HG03520 (cell line): ENCODE measurements around the gene BCL11B.

Source experiments
- ATAC-seq: cut with Tn5 transposase; IDR thresholded peaks from one replicate; pipeline ENCODE4 v1.9.1; 2021; ENCODE audit warnings: mild to moderate bottlenecking, moderate library complexity; ENCODE audit not compliant: unreplicated experiment

BCL11B gene

DNA sequence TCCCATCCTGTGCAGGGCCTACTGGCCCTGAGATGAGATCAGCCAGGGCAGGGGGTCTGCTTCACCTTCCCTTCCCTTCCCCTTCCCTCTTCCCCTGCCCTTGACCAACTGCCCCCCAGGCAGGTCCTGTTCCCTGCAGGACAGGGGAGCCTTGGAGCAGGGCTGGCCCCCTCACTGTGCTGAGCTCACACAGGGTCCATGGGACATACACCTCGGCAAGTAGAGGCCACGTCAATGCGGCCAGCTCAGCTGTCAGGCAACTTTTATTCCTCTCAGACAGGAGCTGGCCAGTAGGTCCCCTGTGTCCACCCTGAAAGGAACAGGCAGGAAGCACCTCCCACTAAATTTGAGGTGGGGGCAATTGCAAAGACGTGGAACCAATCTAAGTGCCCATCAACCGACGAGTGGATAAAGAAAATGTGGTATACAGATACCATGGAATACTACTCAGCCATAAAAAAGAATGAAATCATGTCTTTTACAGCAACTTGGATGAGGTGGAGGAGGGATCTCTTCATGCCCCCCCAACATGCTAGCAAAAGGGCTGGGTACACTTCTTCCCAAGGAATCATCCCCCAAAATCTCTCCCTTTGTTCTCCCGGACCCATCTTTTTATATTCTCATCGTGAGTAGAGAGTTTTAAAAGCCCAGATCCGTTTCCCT is 148.7 kb downstream of the BCL11B start:
- no peak for ATAC-seq

DNA sequence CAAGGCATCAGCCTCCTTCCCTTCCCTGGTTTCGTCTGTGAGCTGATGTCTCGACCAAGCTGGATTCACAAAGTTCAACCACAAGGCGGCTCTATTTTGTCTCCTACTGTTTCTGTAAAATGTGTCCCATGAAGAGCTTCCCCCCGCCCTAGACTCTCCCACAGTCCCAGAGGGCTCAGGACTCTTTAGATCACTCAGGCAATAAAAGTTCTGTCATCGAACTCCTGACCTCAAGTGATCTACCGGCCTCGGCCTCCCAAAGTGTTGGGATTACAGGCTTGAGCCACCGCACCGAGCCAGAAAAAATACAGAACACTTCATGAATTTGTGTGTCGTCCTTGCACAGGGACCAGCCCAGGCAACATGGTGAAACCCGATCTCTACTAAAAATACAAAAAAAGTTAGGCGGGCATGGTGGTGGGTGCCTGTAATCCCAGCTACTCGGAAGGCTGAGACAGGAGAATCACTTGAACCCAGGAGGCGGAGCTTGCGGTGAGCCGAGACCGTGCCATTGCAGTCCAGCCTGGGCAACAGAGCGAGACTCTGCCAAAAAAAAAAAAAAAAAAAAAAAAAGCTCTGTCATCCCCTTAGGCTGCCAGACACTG is 149.4 kb downstream of the BCL11B start:
- no peak for ATAC-seq

DNA sequence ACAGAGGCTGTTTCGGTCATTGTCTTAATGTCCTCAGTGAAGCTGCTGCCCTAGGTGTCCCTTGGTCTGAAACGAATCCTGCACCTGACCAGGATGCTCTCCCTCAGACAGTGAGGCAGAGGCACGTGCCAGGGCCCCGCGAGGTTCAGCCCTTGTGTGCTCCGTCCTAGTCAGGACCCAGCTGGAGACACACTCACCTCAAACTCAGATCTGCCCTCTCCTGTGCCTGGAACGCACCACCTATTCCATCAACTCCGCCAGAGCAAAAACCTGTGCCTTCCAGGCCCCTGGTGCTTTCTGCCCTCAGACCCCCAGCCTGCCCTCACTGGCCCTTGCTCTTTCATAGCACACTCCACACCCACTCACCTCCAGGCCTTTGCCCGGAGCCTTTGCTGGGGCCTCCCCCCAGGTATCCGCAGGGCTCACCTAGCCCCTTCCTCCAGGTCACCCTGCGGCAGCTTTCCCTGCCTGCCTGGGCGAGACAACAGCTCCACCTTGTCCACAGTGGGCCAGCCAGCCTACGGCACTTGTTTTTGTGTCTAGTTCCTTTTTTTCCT is 150.6 kb downstream of the BCL11B start:
- ATAC-seq = no peak

DNA sequence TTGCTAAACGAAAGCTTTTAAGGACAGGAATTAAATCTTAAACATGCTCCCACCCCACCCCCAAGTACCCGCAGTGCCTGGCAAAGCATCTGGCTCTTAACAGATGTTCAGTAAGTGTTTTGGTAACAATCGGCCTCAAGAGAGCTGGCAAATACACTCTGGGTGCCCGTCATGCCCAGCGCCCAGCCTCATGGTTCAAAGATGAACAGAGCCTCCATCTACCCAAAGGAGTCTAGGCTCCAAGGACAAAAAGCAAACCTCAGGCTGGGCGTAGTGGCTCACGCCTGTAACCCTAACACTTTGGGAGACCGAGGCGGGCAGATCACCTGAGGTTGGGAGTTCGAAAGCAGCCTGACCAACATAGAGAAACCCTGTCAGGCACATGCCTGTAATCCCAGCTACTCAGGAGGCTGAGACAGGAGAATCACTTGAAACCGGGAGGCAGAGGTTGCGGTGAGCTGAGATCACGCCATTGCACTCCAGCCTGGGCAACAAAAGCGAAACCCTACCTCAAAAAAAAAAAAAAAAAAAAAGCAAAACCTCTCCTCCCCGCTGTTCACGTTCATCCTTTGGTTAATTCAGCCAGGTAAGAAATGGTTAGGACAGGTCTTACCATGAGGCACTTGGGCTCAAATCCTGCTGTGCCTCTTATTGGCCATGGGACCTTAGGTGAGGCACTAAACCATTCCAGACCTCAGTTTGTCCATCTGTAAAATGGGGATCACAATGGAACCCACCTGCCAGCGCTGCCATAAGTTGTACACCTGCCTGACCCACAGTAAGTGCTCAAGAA is 151.3 kb downstream of the BCL11B start:
- no peak for ATAC-seq

DNA sequence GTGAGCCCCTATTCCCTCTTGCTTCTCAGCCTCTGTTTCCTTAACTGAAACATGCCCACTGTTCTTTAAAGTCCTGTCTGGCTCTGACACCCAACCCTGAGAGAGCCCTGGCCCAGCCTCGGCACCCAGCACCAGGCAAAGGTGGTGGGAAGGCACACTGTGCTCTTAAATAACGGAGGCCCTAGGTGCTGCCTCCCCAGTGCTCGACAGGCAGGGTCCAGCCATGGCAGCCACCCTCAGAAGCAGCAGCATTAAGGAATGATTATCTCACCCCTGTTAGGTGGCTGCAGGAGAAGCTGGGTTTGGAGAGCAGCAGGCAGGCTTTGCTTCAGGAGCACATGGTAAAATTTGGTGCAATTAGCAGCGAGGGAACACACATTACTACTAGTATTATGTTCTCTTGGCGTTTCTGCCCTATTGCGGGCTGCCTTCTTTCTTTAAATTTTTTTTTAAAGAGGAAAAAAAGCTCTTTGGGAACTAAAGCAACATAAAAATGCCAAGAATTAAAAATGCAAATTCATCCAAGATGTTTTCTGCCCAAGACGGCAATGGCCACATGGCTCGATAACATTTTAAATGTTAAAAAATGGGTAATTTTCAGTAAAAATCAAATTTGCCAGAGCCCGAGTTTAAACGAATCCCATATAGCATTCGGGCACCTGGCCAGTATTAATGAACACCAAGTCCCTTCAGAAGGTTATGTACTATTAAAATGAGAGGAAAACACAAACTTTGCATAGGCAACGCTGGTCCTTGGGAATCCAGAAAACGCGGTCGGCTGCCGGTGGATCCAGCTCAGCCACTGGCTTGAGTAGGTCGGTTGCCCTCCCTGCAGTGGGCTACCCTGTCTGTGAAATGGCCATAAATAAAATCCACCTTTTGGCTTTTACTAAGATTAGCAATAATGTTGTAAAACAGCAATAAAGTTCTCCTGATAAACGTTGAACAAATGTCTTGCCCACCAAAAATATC is 152.2 kb downstream of the BCL11B start:
- no peak for ATAC-seq
